SU-DHL-6 (cell line): ENCODE results near the gene CCDC102A.

ENCODE experiments used
- EZH2phosphoT487 ChIP-seq: fragments of 200-600 bp; sonication (generic), shearing (Covaris generic); conservative IDR thresholded peaks from 2 replicates; pipeline ENCODE4 v1.6.1; 2018; ENCODE audit warnings: mild to moderate bottlenecking, antibody characterized with exemption, low read length, moderate library complexity, mixed read lengths
- TF ChIP-seq, protein P1 (sequence below): fragments of 200-600 bp; sonication (generic); IDR thresholded peaks from one replicate; pipeline ENCODE4 v1.5.1; 2017; ENCODE audit warnings: antibody characterized with exemption, mild to moderate bottlenecking, low read length, moderate library complexity; ENCODE audit not compliant: insufficient read depth, poor library complexity, severe bottlenecking

DNA sequence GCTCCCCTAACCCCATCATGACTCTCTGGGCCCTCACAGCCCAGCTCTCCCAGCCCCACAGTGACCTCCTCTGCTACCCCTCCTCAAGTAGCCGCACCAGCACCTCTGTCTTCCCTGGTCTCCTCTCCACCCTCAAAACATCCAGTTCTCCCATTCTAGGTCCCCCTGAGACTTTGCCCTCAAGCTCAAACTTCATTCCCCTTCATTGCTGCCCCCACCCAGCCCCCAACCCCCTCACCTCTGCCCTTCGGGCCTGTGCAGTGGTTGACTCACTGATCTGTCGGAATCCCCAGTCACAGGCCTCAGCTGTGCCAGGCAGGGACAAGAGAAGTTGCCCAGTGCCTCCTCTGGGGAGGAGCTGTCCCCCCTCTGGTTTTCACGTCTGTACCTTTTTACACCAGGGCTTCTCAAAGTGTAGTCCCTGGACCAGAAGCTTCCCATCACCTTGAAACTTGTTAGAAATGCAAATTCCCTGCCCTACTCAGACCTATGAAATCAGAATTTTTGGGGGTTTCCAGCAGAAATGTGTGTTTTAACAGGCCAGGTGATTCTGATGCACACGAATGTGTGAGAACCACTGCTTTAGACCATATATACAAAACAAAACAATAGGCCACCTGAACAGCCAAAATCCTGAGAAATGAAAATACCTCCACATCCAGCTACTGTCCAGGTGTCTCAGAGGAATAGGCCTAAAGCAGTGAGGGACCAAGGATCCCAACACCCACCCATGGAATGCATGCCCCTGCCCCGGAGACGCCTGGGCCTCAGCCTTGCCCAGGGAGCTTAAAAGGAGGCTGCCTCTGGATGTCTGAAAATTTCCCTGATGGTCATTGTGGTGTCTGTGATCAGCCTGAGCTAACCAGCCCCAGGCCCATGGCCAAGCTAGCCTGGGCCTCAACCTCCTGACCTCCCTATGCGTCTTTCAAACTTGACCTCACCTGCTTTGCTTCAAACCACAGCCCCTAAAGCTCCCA, 49.2 kb downstream of the CCDC102A start:
- TF ChIP-seq, protein P1, sequence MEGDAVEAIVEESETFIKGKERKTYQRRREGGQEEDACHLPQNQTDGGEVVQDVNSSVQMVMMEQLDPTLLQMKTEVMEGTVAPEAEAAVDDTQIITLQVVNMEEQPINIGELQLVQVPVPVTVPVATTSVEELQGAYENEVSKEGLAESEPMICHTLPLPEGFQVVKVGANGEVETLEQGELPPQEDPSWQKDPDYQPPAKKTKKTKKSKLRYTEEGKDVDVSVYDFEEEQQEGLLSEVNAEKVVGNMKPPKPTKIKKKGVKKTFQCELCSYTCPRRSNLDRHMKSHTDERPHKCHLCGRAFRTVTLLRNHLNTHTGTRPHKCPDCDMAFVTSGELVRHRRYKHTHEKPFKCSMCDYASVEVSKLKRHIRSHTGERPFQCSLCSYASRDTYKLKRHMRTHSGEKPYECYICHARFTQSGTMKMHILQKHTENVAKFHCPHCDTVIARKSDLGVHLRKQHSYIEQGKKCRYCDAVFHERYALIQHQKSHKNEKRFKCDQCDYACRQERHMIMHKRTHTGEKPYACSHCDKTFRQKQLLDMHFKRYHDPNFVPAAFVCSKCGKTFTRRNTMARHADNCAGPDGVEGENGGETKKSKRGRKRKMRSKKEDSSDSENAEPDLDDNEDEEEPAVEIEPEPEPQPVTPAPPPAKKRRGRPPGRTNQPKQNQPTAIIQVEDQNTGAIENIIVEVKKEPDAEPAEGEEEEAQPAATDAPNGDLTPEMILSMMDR: no peak
- no peak for TF ChIP-seq EZH2phosphoT487
